Mesenchymal stem cell (in vitro differentiated cells and primary cell): Measurements from ENCODE around the gene RASSF7.

ENCODE experiments used
- DNase-seq: peaks from one replicate; pipeline ENCODE4 v3.0.0-alpha.2; 2013
- H2AFZ ChIP-seq: one replicate; pipeline ENCODE4 v1.6.1; 2013; ENCODE audit warnings: low read depth, mild to moderate bottlenecking, control low read depth, inconsistent platforms, low read length, moderate library complexity
- H2AK5ac ChIP-seq: 2 replicates; pipeline ENCODE4 v1.6.1; 2013; ENCODE audit warnings: low read length, moderate library complexity, mild to moderate bottlenecking, inconsistent platforms; ENCODE audit not compliant: severe bottlenecking
- H2BK120ac ChIP-seq: one replicate; pipeline ENCODE4 v1.6.1; 2013; ENCODE audit warnings: low read depth, mild to moderate bottlenecking, inconsistent platforms, low read length, moderate library complexity
- H2BK12ac ChIP-seq, 2 experiments: one replicate each; pipeline ENCODE4 v1.6.1; 2013; ENCODE audit warnings: inconsistent platforms in 2 of 2, low read length in 2 of 2, mild to moderate bottlenecking in 2 of 2, moderate library complexity in 2 of 2, control low read depth in 1 of 2
- H2BK15ac ChIP-seq: one replicate; pipeline ENCODE4 v1.6.1; 2013; ENCODE audit warnings: mild to moderate bottlenecking, low read depth, inconsistent platforms; ENCODE audit not compliant: poor library complexity, severe bottlenecking
- H2BK5ac ChIP-seq: 2 replicates; pipeline ENCODE4 v1.6.1; 2013; ENCODE audit warnings: low read depth, mild to moderate bottlenecking, low read length, control low read depth, inconsistent platforms; ENCODE audit not compliant: poor library complexity, severe bottlenecking
- H3K14ac ChIP-seq, 2 experiments: one replicate each; pipeline ENCODE4 v1.6.1; 2013; ENCODE audit warnings: inconsistent platforms in 2 of 2, low read length in 2 of 2, control low read depth in 1 of 2, mild to moderate bottlenecking in 1 of 2, moderate library complexity in 1 of 2
- H3K18ac ChIP-seq, 2 experiments: one replicate each; pipeline ENCODE4 v1.6.1; 2013; ENCODE audit warnings: inconsistent platforms in 2 of 2, low read length in 2 of 2, control low read depth in 1 of 2, low read depth in 1 of 2, mild to moderate bottlenecking in 1 of 2
- H3K23ac ChIP-seq, 2 experiments: one replicate each; pipeline ENCODE4 v1.6.1; 2013; ENCODE audit warnings: inconsistent platforms in 2 of 2, low read length in 2 of 2, mild to moderate bottlenecking in 2 of 2, moderate library complexity in 2 of 2, control low read depth in 1 of 2
- H3K27ac ChIP-seq: 2 replicates; pipeline ENCODE4 v1.5.1; 2013; ENCODE audit warnings: mild to moderate bottlenecking, moderate library complexity, low read length, control low read depth, inconsistent platforms; ENCODE audit not compliant: poor library complexity, severe bottlenecking
- H3K27me3 ChIP-seq, 2 experiments: 2 replicates each; pipeline versions ENCODE4 v1.6.1 to v1.7.0; 2013; ENCODE audit warnings: low read length in 2 of 2, mild to moderate bottlenecking in 2 of 2, moderate library complexity in 2 of 2, control low read depth in 1 of 2, inconsistent platforms in 1 of 2; ENCODE audit not compliant: control insufficient read depth in 1 of 2, insufficient read depth in 1 of 2
- H3K36me3 ChIP-seq, 2 experiments: 2 replicates each; pipeline versions ENCODE4 v1.6.1 to v1.7.0; 2013; ENCODE audit warnings: low read length in 2 of 2, control low read depth in 1 of 2, inconsistent platforms in 1 of 2, low read depth in 1 of 2, mild to moderate bottlenecking in 1 of 2; ENCODE audit not compliant: insufficient read depth in 2 of 2, control insufficient read depth in 1 of 2
- H3K4ac ChIP-seq, 2 experiments: one replicate each; pipeline ENCODE4 v1.6.1; 2013; ENCODE audit warnings: inconsistent platforms in 2 of 2, low read length in 2 of 2, mild to moderate bottlenecking in 2 of 2, moderate library complexity in 2 of 2, control low read depth in 1 of 2, low read depth in 1 of 2
- H3K4me1 ChIP-seq: 2 replicates; pipeline ENCODE4 v1.6.1; 2013; ENCODE audit warnings: low read depth, low read length, control low read depth; ENCODE audit not compliant: control insufficient read depth, insufficient read depth
- H3K4me2 ChIP-seq: 2 replicates; pipeline ENCODE4 v1.6.1; 2013; ENCODE audit warnings: low read length, mild to moderate bottlenecking, inconsistent platforms; ENCODE audit not compliant: poor library complexity, severe bottlenecking
- H3K4me3 ChIP-seq, 2 experiments: 2 replicates each; pipeline versions ENCODE4 v1.5.1 to v1.7.0; 2013; ENCODE audit warnings: low read length in 2 of 2, mild to moderate bottlenecking in 2 of 2, control low read depth in 1 of 2, low read depth in 1 of 2; ENCODE audit not compliant: insufficient read depth in 1 of 2
- H3K79me1 ChIP-seq: replicated peaks from 2 replicates; pipeline ENCODE4 v1.6.1; 2013; ENCODE audit warnings: mild to moderate bottlenecking, control low read depth, low read length, inconsistent platforms; ENCODE audit not compliant: poor library complexity, severe bottlenecking
- H3K9ac ChIP-seq: 2 replicates; pipeline ENCODE4 v1.7.0; 2013; ENCODE audit warnings: mild to moderate bottlenecking, low read length, moderate library complexity
- H3K9me3 ChIP-seq: 2 replicates; pipeline ENCODE4 v1.7.0; 2013; ENCODE audit warnings: mild to moderate bottlenecking, low read length; ENCODE audit not compliant: control insufficient read depth
- H4K8ac ChIP-seq: one replicate; pipeline ENCODE4 v1.6.1; 2013; ENCODE audit warnings: inconsistent platforms, mild to moderate bottlenecking, low read length, moderate library complexity
- H4K91ac ChIP-seq: one replicate; pipeline ENCODE4 v1.6.1; 2013; ENCODE audit warnings: mild to moderate bottlenecking, low read length, inconsistent platforms
- WGBS: methylation state at CpG from one replicate; pipeline ENCODE4 v1.1.7; 2013; ENCODE audit warnings: mixed read lengths; 5-methylcytosine and 5-hydroxymethylcytosine counted together

Gene RASSF7

DNA sequence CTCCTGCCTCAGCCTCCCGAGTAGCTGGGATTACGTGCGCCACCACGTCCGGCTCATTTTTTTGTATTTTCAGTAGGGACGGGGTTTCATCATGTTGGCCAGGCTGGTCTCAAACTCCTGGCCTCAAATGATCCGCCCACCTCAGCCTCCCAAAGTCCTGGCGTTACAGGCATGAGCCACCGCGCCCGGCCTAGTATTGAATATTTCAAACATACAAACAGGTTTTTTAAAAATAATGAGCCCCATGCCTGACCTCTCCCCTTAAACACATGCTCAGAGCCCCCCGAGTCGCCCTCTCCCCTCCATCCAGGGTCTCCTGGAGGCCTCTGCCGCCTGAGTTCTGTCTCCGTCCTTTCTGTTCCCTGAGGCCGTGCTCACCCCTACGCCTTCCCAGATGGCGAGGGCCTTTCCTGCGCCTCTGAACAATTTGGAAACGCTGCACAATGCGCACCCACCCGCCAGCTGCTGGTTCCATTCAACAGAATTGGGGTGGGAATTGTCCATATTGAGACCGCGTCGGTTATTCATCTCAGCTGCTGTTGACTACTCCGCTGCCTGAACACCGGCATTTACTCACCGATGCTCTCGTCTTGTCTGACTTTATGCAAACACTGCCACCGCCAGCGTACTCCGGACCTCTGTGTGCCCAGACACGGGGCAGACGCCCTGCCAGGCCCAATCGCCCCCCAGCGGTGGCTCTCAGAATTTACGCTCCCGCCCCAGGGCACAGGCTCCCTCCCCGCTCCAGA is 40.2 kb upstream of the RASSF7 start:
- Histone ChIP-seq H2BK5ac (no peak overlapping the region), H3K23ac (no peak overlapping the region), H3K4me1 (peaks cover 13% of the 10 kb centered on the region), H3K36me3 (peaks cover 0 to 3% of the 10 kb centered on the region in 2 experiments), H3K27ac (no peak overlapping the region), H3K18ac (no peak overlapping the region), H3K4me3 (no peak overlapping the region), H3K9me3 (peaks cover 3% of the 10 kb centered on the region), H3K9ac (no peak overlapping the region), H2AFZ (no peak overlapping the region), H3K4ac (no peak overlapping the region), H3K4me2 (no peak overlapping the region), H4K91ac (no peak overlapping the region), H2AK5ac (no peak overlapping the region), H2BK12ac (no peak overlapping the region), H4K8ac (no peak overlapping the region), H2BK15ac (no peak overlapping the region), H3K27me3 (no peaks in the 10 kb centered on the region), H3K79me1 (peaks cover 2% of the 10 kb centered on the region), H3K14ac (no peak overlapping the region), H2BK120ac (no peak overlapping the region)
- DNase-seq = peak; percentile 20
- 93% methylated on average over 39 of the region's 39 CpGs for WGBS

DNA sequence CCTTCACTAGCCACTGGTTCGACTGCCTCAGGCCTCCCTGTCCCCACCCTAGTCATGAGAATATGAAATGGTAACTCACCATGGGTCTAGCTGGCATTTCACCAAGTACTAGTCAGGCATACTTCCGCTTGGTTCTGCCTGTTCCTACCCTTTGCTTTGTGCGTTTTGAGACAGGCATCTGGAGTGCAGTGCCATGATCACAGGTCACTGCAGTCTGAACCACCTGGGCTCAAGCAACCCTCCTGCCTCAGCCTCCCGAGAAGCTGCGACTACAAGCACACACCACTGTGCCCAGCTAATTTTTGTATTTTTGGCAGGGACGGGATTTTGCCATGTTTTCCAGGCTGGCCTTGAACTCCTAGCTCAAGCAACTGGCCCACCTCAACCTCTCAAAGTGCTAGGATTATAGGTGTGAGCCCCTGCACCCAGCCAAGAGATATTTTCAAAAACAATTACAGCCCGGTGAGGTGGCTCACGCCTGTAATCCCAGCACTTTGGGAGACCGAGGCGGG is 39.5 kb upstream of the RASSF7 start:
- Histone ChIP-seq H3K79me1 (peaks cover under 1% of the 10 kb centered on the region), H3K27ac (no peak overlapping the region), H3K18ac (no peak overlapping the region), H2BK15ac (no peak overlapping the region), H3K4me3 (no peak overlapping the region), H3K9ac (no peak overlapping the region), H3K4me2 (no peak overlapping the region), H4K91ac (no peak overlapping the region), H3K9me3 (peaks cover 2% of the 10 kb centered on the region), H3K27me3 (no peaks in the 10 kb centered on the region), H3K14ac (no peak overlapping the region), H3K4me1 (peaks cover 13% of the 10 kb centered on the region), H3K4ac (no peak overlapping the region), H3K36me3 (peaks cover 0 to 3% of the 10 kb centered on the region in 2 experiments), H2AFZ (no peak overlapping the region), H2BK5ac (no peak overlapping the region), H2BK120ac (no peak overlapping the region), H3K23ac (no peak overlapping the region), H2BK12ac (no peak overlapping the region), H4K8ac (no peak overlapping the region), H2AK5ac (no peak overlapping the region)
- DNase-seq = no peak
- WGBS = 97% methylated on average over 9 of the region's 10 CpGs

DNA sequence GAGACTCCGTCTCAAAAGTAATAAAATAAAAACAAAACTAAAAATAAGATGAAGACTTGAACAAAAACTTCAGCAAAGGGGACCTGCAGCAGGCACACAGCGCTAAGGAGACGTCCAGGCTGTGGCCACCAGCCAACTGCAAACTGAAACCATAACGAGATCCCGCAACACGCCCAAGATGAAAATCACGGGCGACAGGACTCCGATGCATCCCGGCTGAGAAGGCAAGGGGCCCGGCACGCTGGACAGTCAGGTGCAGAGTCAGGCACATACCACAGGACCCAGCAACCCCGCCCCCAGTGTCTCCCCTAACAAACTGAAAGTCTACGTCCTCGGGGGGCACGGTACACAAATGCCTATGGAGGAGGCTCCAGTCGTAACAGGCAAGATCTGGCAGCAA is 34.6 kb upstream of the RASSF7 start:
- no peak for DNase-seq
- peak overlapping the region in 1 of 2 experiments; percentile 89 for H3K23ac ChIP-seq
- no peaks in the 10 kb centered on the region for H3K4me1 ChIP-seq
- no peak overlapping the region for H3K18ac ChIP-seq
- peaks cover 3 to 22% of the 10 kb centered on the region in 2 experiments for H3K36me3 ChIP-seq
- no peaks in the 10 kb centered on the region for H3K9me3 ChIP-seq
- H2BK12ac ChIP-seq = no peak overlapping the region
- H3K14ac ChIP-seq = no peak overlapping the region
- no peak overlapping the region for H3K27ac ChIP-seq
- peaks cover 2% of the 10 kb centered on the region for H3K79me1 ChIP-seq
- no peak overlapping the region for H2AK5ac ChIP-seq
- no peak overlapping the region for H2BK120ac ChIP-seq
- H4K8ac ChIP-seq = no peak overlapping the region
- H3K4ac ChIP-seq = no peak overlapping the region
- H2AFZ ChIP-seq = no peak overlapping the region
- H3K27me3 ChIP-seq = no peaks in the 10 kb centered on the region
- H2BK5ac ChIP-seq = no peak overlapping the region
- 93% methylated on average over 17 of the region's 17 CpGs for WGBS
- no peak overlapping the region for H2BK15ac ChIP-seq
- no peak overlapping the region for H3K4me2 ChIP-seq
- no peak overlapping the region for H3K4me3 ChIP-seq
- no peak overlapping the region for H4K91ac ChIP-seq
- H3K9ac ChIP-seq = no peak overlapping the region

DNA sequence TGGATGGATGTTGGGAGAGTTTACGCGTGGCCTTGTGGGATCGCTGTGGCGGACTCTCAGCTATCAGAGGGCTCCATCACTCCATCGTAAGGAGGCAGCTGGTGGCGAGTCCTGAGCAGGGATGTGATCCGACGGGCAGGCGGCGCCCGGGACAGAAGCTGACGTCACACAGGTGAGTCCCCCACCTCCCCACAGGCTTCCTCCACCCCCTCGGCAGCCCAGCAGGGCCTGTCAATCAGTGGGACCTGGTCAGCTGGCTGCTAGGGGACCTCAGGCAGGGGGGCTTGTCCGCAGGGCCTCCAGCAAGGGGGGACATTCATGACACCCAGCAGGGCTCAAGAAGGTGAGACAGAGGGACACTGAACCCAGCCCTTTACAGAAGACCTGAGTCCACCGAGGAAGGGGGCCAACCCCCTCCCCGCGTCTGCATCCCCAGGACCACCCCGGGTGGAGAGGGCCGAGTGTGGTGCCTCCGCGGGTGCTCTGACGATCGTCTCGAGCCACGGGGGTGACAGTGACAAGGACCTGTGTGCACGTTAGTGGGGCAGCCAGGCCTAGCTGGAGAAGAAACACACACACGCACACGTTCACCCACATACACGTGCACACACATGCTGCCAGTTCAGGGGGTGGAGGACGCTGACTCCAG is 32.5 kb upstream of the RASSF7 start:
- no peak for DNase-seq
- Histone ChIP-seq H2AK5ac (no peak overlapping the region), H3K27ac (no peak overlapping the region), H2AFZ (no peak overlapping the region), H2BK120ac (no peak overlapping the region), H3K36me3 (peaks cover 21 to 43% of the 10 kb centered on the region in 2 experiments), H3K9me3 (no peaks in the 10 kb centered on the region), H4K8ac (no peak overlapping the region), H3K79me1 (peaks cover 8% of the 10 kb centered on the region), H2BK12ac (no peak overlapping the region), H3K9ac (no peak overlapping the region), H3K27me3 (no peaks in the 10 kb centered on the region), H3K4me1 (peaks cover 4% of the 10 kb centered on the region), H4K91ac (peak overlapping the region; percentile 9), H3K14ac (no peak overlapping the region), H3K4me3 (no peak overlapping the region), H2BK15ac (no peak overlapping the region), H3K4ac (no peak overlapping the region), H3K18ac (no peak overlapping the region), H3K4me2 (no peak overlapping the region), H2BK5ac (no peak overlapping the region), H3K23ac (no peak overlapping the region)
- WGBS = 91% methylated on average over 30 of the region's 30 CpGs
